GM12801 (cell line): Measurements from ENCODE around the gene TEX29.

Experiments used
- CTCF ChIP-seq: IDR thresholded peaks from one replicate; pipeline ENCODE4 v1.5.1; 2011; ENCODE audit warnings: control low read depth; ENCODE audit not compliant: insufficient read length; ENCODE audit errors: extremely low read depth

TEX29 gene

GRCh38 chr13:111319998-111320911, at the start of gene TEX29:
TSS of gene TEX29 (plus strand) at chr13:111320642. CDS start at chr13:111320891, 249 bp downstream.
- TF ChIP-seq CTCF = no peak

GRCh38 chr13:111270765-111271698, 49.4 kb upstream of the TEX29 start:
- no peak for TF ChIP-seq CTCF

GRCh38 chr13:111272117-111272516, 48.3 kb upstream of the TEX29 start:
- TF ChIP-seq CTCF = no peak

GRCh38 chr13:111275382-111275781, 45.1 kb upstream of the TEX29 start:
- TF ChIP-seq CTCF = no peak

- TF ChIP-seq CTCF = no peak
These were observed 44.3 kb upstream of the TEX29 start for GRCh38 chr13:111275995-111276618.

- no peak for TF ChIP-seq CTCF
These were observed 42.2 kb upstream of the TEX29 start for GRCh38 chr13:111278258-111278657.
